SU-DHL-6 (cell line): Measurements from ENCODE around the gene NOX4.

ENCODE experiments used
- EZH2phosphoT487 ChIP-seq: fragments of 200-600 bp; sonication (generic), shearing (Covaris generic); conservative IDR thresholded peaks from 2 replicates; pipeline ENCODE4 v1.6.1; 2018; ENCODE audit warnings: mild to moderate bottlenecking, antibody characterized with exemption, low read length, moderate library complexity, mixed read lengths
- TF ChIP-seq, protein P1 (sequence below): fragments of 200-600 bp; sonication (generic); IDR thresholded peaks from one replicate; pipeline ENCODE4 v1.5.1; 2017; ENCODE audit warnings: antibody characterized with exemption, mild to moderate bottlenecking, low read length, moderate library complexity; ENCODE audit not compliant: insufficient read depth, poor library complexity, severe bottlenecking

DNA sequence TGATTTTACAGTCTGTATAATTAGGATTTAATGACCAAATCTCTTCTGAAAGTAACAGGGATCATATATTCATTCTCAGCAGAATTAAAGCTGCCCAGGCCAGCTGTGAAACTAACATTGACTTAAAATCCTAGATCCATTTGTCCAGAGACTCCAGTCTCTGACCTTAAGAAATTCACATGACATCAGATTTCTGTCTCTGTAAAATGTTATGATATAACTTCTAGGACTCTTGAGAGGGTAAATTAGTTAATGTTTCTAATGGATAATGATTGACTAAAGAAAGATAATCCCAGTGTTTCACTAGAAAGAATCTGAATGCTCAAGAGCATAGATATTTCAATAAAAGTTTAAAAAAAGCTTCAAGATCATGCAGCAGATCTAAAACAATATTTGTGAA, 6.3 kb downstream of the NOX4 start:
- TF ChIP-seq, protein P1, sequence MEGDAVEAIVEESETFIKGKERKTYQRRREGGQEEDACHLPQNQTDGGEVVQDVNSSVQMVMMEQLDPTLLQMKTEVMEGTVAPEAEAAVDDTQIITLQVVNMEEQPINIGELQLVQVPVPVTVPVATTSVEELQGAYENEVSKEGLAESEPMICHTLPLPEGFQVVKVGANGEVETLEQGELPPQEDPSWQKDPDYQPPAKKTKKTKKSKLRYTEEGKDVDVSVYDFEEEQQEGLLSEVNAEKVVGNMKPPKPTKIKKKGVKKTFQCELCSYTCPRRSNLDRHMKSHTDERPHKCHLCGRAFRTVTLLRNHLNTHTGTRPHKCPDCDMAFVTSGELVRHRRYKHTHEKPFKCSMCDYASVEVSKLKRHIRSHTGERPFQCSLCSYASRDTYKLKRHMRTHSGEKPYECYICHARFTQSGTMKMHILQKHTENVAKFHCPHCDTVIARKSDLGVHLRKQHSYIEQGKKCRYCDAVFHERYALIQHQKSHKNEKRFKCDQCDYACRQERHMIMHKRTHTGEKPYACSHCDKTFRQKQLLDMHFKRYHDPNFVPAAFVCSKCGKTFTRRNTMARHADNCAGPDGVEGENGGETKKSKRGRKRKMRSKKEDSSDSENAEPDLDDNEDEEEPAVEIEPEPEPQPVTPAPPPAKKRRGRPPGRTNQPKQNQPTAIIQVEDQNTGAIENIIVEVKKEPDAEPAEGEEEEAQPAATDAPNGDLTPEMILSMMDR = no peak
- TF ChIP-seq EZH2phosphoT487 = no peak
